ENCODE results near the gene GJC2. TPM values are rescaled to one million over a fixed set of nuclear protein-coding genes. Genes with fewer than 3 reads are reported as not detected.

The GJC2 gene
- total RNA-seq, 2 experiments from 2014 or later: 2.1 to 2.4 TPM

- Mint-ChIP-seq H3K9me3 (no peaks in the 10 kb centered on the region), H3K27ac (no peak overlapping the region), H3K4me1 (ENCODE audit: low read depth) (peaks cover 14% of the 10 kb centered on the region), H3K36me3 (ENCODE audit: low read depth) (peaks cover 28% of the 10 kb centered on the region), H3K27me3 (no peaks in the 10 kb centered on the region), H3K4me3 (no peak overlapping the region)
- Histone ChIP-seq H3K4me1 (ENCODE audit: insufficient read depth, low read length) (peaks cover 33% of the 10 kb centered on the region), H3K4me3 (ENCODE audit: low read length) (no peak overlapping the region), H3K27me3 (ENCODE audit: control insufficient read depth in 1 of 2, insufficient read depth in 2 of 2, low read length in 2 of 2) (no peaks in the 10 kb centered on the region), H3K9me3 (ENCODE audit: control insufficient read depth in 1 of 2, insufficient read depth in 1 of 2, low read length in 2 of 2) (no peaks in the 10 kb centered on the region), H3K36me3 (ENCODE audit: insufficient read depth, low read length) (peaks cover 48% of the 10 kb centered on the region), H3K27ac (ENCODE audit: low read depth in 1 of 2, low read length in 2 of 2) (no peak overlapping the region)
- CTCF ChIA-PET: no interaction called here
- no peak for DNase-seq
- TF ChIP-seq CTCF (IDR thresholded peaks at IDR 0.05): no peak
- no peak for ATAC-seq (ENCODE audit: poor library complexity)
- intact Hi-C loops (cut with DNase I, micrococcal nuclease): loop anchor here in 1 of 2 experiments (10.0 kb wide), 1 partner anchor 1357 kb away; the partner anchor contains the start of gene NUP133
- POLR2A ChIA-PET: no interaction called here
These were observed 2.0 kb upstream of the GJC2 start for GRCh38 chr1:228147768-228148167.

GRCh38 chr1:228148196-228148861, 1.4 kb upstream of the GJC2 start:
- no peak overlapping the region for H3K4me3 Mint-ChIP-seq
- H3K27me3 ChIP-seq (ENCODE audit: control insufficient read depth in 1 of 2, insufficient read depth in 2 of 2, low read length in 2 of 2): no peaks in the 10 kb centered on the region
- no peak overlapping the region for H3K4me3 ChIP-seq (ENCODE audit: low read length)
- ATAC-seq (ENCODE audit: poor library complexity): no peak
- intact Hi-C loops (cut with DNase I, micrococcal nuclease): loop anchor here in 1 of 2 experiments (10.0 kb wide), 1 partner anchor 1356 kb away; the partner anchor contains the start of gene NUP133
- TF ChIP-seq CTCF (IDR thresholded peaks at IDR 0.05): no peak
- no peak overlapping the region for H3K27ac Mint-ChIP-seq
- H3K9me3 ChIP-seq (ENCODE audit: control insufficient read depth in 1 of 2, insufficient read depth in 1 of 2, low read length in 2 of 2): no peaks in the 10 kb centered on the region
- POLR2A ChIA-PET: interaction anchor here (1.6 kb wide), 1 partner anchor 8 kb away, joined by 4 read pairs; the partner anchor contains the start of gene GUK1
- peaks cover 27% of the 10 kb centered on the region for H3K4me1 ChIP-seq (ENCODE audit: insufficient read depth, low read length)
- CTCF ChIA-PET: no interaction called here
- no peak for DNase-seq
- H3K36me3 Mint-ChIP-seq (ENCODE audit: low read depth): peaks cover 22% of the 10 kb centered on the region
- H3K4me1 Mint-ChIP-seq (ENCODE audit: low read depth): peaks cover 9% of the 10 kb centered on the region
- no peaks in the 10 kb centered on the region for H3K9me3 Mint-ChIP-seq
- H3K27ac ChIP-seq (ENCODE audit: low read depth in 1 of 2, low read length in 2 of 2): no peak overlapping the region
- H3K27me3 Mint-ChIP-seq: no peaks in the 10 kb centered on the region
- H3K36me3 ChIP-seq (ENCODE audit: insufficient read depth, low read length): peaks cover 48% of the 10 kb centered on the region

DNA sequence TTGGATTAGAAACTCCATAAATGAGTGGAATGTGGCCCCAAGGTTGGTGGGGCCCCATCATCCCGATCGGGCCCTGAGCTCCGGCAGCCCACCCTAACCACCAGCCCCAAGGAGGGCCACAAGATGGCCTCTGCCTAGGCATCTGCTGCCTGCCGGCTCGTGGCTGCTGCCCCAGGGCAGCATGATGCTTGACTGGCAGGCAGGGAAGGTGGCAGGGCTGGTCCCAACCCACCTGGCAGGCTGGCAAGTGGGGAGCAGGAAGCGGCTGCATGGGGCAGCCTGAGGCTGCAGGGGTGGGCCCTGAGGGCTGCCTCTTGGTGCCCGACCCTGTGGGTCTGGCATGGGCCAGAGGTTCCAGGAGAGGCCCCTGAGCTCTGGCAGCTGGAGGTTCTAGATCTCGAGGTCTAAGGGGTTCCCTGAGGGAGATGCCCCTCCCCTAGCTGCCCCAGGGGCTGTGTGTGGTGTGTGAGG, 760 bp upstream of the GJC2 start:
- TF ChIP-seq CTCF (IDR thresholded peaks at IDR 0.05): no peak
- Histone ChIP-seq H3K4me3 (ENCODE audit: low read length) (no peak overlapping the region), H3K9me3 (ENCODE audit: control insufficient read depth in 1 of 2, insufficient read depth in 1 of 2, low read length in 2 of 2) (no peaks in the 10 kb centered on the region), H3K27ac (ENCODE audit: low read depth in 1 of 2, low read length in 2 of 2) (no peak overlapping the region), H3K4me1 (ENCODE audit: insufficient read depth, low read length) (peaks cover 21% of the 10 kb centered on the region), H3K27me3 (ENCODE audit: control insufficient read depth in 1 of 2, insufficient read depth in 2 of 2, low read length in 2 of 2) (no peaks in the 10 kb centered on the region), H3K36me3 (ENCODE audit: insufficient read depth, low read length) (peaks cover 44% of the 10 kb centered on the region)
- ChIA-PET POLR2A (interaction anchor here (1.6 kb wide), 1 partner anchor 9 kb away, joined by 4 read pairs; the partner anchor contains the start of gene GUK1), CTCF (no interaction called here)
- ATAC-seq (ENCODE audit: poor library complexity) (no peak), DNase-seq (no peak)
- Mint-ChIP-seq H3K9me3 (no peaks in the 10 kb centered on the region), H3K4me3 (no peak overlapping the region), H3K36me3 (ENCODE audit: low read depth) (peaks cover 16% of the 10 kb centered on the region), H3K27ac (no peak overlapping the region), H3K27me3 (no peaks in the 10 kb centered on the region), H3K4me1 (ENCODE audit: low read depth) (peaks cover 2% of the 10 kb centered on the region)
- intact Hi-C loops (cut with DNase I, micrococcal nuclease): loop anchor here in 1 of 2 experiments (10.0 kb wide), 1 partner anchor 1356 kb away; the partner anchor contains the start of gene NUP133
